WTC11 (cell line): ENCODE data around the gene ZMIZ1. TPM values are rescaled to one million over a fixed set of nuclear protein-coding genes. Genes with fewer than 3 reads are reported as not detected.

ENCODE experiments used
- ATAC-seq: fragments of 200-7000 bp; cut with Tn5 transposase; 2 replicates; pipeline ENCODE4 v1.10.0; 2021; ENCODE audit warnings: mild to moderate bottlenecking, moderate library complexity
- CTCF ChIA-PET: fragments of 300-600 bp; sonication (Branson Sonifier 250); formaldehyde crosslinking; loops from one replicate; lab custom pipeline; 2021; ENCODE audit warnings: antibody characterized with exemption; lab: Charles Lee
- POLR2A ChIA-PET: fragments of 350-600 bp; sonication (Branson Sonifier 250); formaldehyde crosslinking; loops from one replicate; lab custom pipeline; 2021; ENCODE audit warnings: antibody characterized with exemption; lab: Charles Lee
- DNase-seq: peaks from one replicate; pipeline ENCODE4 v3.0.0; 2021; ENCODE audit warnings: low spot score
- H3K27ac Mint-ChIP-seq: 2 replicates; pipeline ENCODE4 v1.8.0; 2021; ENCODE audit warnings: mixed read lengths
- H3K27me3 Mint-ChIP-seq: 2 replicates; pipeline ENCODE4 v1.8.0; 2021; ENCODE audit warnings: low read depth, mild to moderate bottlenecking, moderate library complexity, mixed read lengths
- H3K36me3 Mint-ChIP-seq: 2 replicates; pipeline ENCODE4 v1.8.0; 2021; ENCODE audit warnings: mixed read lengths
- H3K4me1 Mint-ChIP-seq: 2 replicates; pipeline ENCODE4 v1.8.0; 2022; ENCODE audit warnings: mixed read lengths
- H3K4me3 Mint-ChIP-seq: 2 replicates; pipeline ENCODE4 v1.8.0; 2021; ENCODE audit warnings: mild to moderate bottlenecking, moderate library complexity, mixed read lengths
- H3K9me3 Mint-ChIP-seq: 2 replicates; pipeline ENCODE4 v1.8.0; 2021; ENCODE audit warnings: mixed read lengths
- ATF1 ChIP-seq: sonication (generic); formaldehyde crosslinking; IDR thresholded peaks from 2 replicates; pipeline ENCODE4 v1.8.1; 2023; ENCODE audit warnings: mild to moderate bottlenecking, moderate library complexity, missing genetic modification reagents
- FOXP1 ChIP-seq: sonication (generic); formaldehyde crosslinking; IDR thresholded peaks from 2 replicates; pipeline ENCODE4 v1.8.0; 2022; ENCODE audit warnings: missing genetic modification reagents, mild to moderate bottlenecking, moderate library complexity, borderline replicate concordance
- JUN ChIP-seq: sonication (generic); formaldehyde crosslinking; IDR thresholded peaks from 2 replicates; pipeline ENCODE4 v1.8.0; 2023; ENCODE audit warnings: mild to moderate bottlenecking, missing genetic modification reagents
- KAT7 ChIP-seq: sonication (generic); formaldehyde crosslinking; IDR thresholded peaks from 2 replicates; pipeline ENCODE4 v1.8.1; 2023; ENCODE audit warnings: missing genetic modification reagents, mild to moderate bottlenecking, borderline replicate concordance
- MYBL2 ChIP-seq: sonication (generic); formaldehyde crosslinking; IDR thresholded peaks from 2 replicates; pipeline ENCODE4 v1.8.1; 2023; ENCODE audit warnings: mild to moderate bottlenecking, moderate library complexity, missing genetic modification reagents
- SMAD3 ChIP-seq: sonication (generic); formaldehyde crosslinking; IDR thresholded peaks from 2 replicates; pipeline ENCODE4 v1.8.0; 2022; ENCODE audit warnings: missing genetic modification reagents, mild to moderate bottlenecking, borderline replicate concordance
- ZBTB21 ChIP-seq: sonication (generic); formaldehyde crosslinking; IDR thresholded peaks from 2 replicates; pipeline ENCODE4 v1.8.1; 2023; ENCODE audit warnings: mild to moderate bottlenecking, missing genetic modification reagents, borderline replicate concordance
- total RNA-seq: library from RNA; stranded (reverse); gene quantifications from 3 replicates; pipeline ENCODE4 v1.2.3, GENCODE V29; 2021
- TF ChIP-seq, protein P1 (sequence below): sonication (generic); formaldehyde crosslinking; conservative IDR thresholded peaks from 2 replicates; pipeline ENCODE4 v1.8.1; 2022; ENCODE audit warnings: mild to moderate bottlenecking, missing genetic modification reagents
- TF ChIP-seq, protein P2 (sequence below): sonication (generic); formaldehyde crosslinking; IDR thresholded peaks from 2 replicates; pipeline ENCODE4 v1.8.1; 2023; ENCODE audit warnings: mild to moderate bottlenecking, missing genetic modification reagents, moderate library complexity
- TF ChIP-seq, protein P3 (sequence below): fragments of 250-450 bp; sonication (Bioruptor Pico); IDR thresholded peaks from 2 replicates; pipeline ENCODE4 v1.8.0; 2021; ENCODE audit warnings: mild to moderate bottlenecking
- TF ChIP-seq, protein P4 (sequence below): fragments of 250-450 bp; sonication (Bioruptor Pico); IDR thresholded peaks from 2 replicates; pipeline ENCODE4 v2.1.2; 2022; ENCODE audit warnings: mild to moderate bottlenecking, moderate library complexity
- TF ChIP-seq, protein P5 (sequence below): sonication (generic); formaldehyde crosslinking; IDR thresholded peaks from 2 replicates; pipeline ENCODE4 v1.8.0; 2022; ENCODE audit warnings: missing genetic modification reagents
- TF ChIP-seq, protein P6 (sequence below): fragments of 250-450 bp; sonication (Bioruptor Pico); IDR thresholded peaks from 2 replicates; pipeline ENCODE4 v1.9.0; 2021; ENCODE audit warnings: mild to moderate bottlenecking
- TF ChIP-seq, protein P7 (sequence below): sonication (generic); formaldehyde crosslinking; IDR thresholded peaks from 2 replicates; pipeline ENCODE4 v1.8.0; 2023; ENCODE audit warnings: missing genetic modification reagents
- TF ChIP-seq, protein P8 (sequence below): sonication (generic); formaldehyde crosslinking; IDR thresholded peaks from 2 replicates; pipeline ENCODE4 v1.8.1; 2022; ENCODE audit warnings: missing genetic modification reagents, borderline replicate concordance
- TF ChIP-seq, protein P9 (sequence below): fragments of 250-450 bp; sonication (Bioruptor Pico); IDR thresholded peaks from 2 replicates; pipeline ENCODE4 v1.9.0; 2021; ENCODE audit warnings: moderate library complexity, mild to moderate bottlenecking, inconsistent platforms, borderline replicate concordance
- TF ChIP-seq, protein P10 (sequence below): sonication (generic); formaldehyde crosslinking; IDR thresholded peaks from 2 replicates; pipeline ENCODE4 v1.8.0; 2022; ENCODE audit warnings: mild to moderate bottlenecking, missing genetic modification reagents
- TF ChIP-seq, protein P11 (sequence below): fragments of 250-450 bp; sonication (Bioruptor Pico); IDR thresholded peaks from 2 replicates; pipeline ENCODE4 v1.9.0; 2021; ENCODE audit warnings: mild to moderate bottlenecking, borderline replicate concordance

ZMIZ1 gene
- total RNA-seq, 1 experiment from 2014 or later = 44.4 TPM

DNA sequence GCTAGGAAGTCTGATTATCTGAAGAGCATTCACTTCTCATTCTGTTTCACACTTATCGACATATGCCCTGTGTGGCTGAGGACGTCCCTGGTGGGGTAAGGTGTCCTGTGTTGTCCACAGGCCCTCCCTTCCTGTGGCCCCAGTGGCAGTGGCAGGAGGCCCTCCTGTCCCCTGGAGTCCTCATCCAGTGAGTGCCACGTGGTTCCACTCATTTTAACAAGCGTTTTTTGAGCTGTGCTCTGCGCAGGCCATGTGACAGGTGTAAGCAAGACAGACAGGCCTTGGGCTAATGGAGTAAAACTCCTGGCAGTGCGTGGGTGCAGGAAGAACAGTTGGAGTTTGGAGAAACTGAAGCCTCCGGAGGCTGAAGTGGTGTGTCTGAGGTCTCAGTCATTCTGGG lies 239.2 kb downstream of the ZMIZ1 start:
- no peak for DNase-seq
- H3K36me3 Mint-ChIP-seq = peaks cover 20% of the 10 kb centered on the region
- H3K4me3 Mint-ChIP-seq = no peak overlapping the region
- CTCF ChIA-PET = no interaction called here
- H3K4me1 Mint-ChIP-seq = no peaks in the 10 kb centered on the region
- no peaks in the 10 kb centered on the region for H3K27me3 Mint-ChIP-seq
- no peak for ATAC-seq
- no peaks in the 10 kb centered on the region for H3K9me3 Mint-ChIP-seq
- no peak overlapping the region for H3K27ac Mint-ChIP-seq
- POLR2A ChIA-PET = no interaction called here
- TF ChIP-seq, protein P1, sequence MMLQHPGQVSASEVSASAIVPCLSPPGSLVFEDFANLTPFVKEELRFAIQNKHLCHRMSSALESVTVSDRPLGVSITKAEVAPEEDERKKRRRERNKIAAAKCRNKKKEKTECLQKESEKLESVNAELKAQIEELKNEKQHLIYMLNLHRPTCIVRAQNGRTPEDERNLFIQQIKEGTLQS (CRISPR knock-in tag) = no peak
- TF ChIP-seq FOXP1 (CRISPR knock-in tag) (no peak), KAT7 (CRISPR knock-in tag) (no peak), SMAD3 (no peak), ZBTB21 (CRISPR knock-in tag) (no peak), MYBL2 (CRISPR knock-in tag) (no peak), ATF1 (no peak), JUN (CRISPR knock-in tag) (no peak)
- TF ChIP-seq, protein P2, sequence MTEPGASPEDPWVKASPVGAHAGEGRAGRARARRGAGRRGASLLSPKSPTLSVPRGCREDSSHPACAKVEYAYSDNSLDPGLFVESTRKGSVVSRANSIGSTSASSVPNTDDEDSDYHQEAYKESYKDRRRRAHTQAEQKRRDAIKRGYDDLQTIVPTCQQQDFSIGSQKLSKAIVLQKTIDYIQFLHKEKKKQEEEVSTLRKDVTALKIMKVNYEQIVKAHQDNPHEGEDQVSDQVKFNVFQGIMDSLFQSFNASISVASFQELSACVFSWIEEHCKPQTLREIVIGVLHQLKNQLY = no peak
- TF ChIP-seq, protein P3, sequence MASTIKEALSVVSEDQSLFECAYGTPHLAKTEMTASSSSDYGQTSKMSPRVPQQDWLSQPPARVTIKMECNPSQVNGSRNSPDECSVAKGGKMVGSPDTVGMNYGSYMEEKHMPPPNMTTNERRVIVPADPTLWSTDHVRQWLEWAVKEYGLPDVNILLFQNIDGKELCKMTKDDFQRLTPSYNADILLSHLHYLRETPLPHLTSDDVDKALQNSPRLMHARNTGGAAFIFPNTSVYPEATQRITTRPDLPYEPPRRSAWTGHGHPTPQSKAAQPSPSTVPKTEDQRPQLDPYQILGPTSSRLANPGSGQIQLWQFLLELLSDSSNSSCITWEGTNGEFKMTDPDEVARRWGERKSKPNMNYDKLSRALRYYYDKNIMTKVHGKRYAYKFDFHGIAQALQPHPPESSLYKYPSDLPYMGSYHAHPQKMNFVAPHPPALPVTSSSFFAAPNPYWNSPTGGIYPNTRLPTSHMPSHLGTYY (CRISPR knock-in tag) = no peak
- TF ChIP-seq, protein P4, sequence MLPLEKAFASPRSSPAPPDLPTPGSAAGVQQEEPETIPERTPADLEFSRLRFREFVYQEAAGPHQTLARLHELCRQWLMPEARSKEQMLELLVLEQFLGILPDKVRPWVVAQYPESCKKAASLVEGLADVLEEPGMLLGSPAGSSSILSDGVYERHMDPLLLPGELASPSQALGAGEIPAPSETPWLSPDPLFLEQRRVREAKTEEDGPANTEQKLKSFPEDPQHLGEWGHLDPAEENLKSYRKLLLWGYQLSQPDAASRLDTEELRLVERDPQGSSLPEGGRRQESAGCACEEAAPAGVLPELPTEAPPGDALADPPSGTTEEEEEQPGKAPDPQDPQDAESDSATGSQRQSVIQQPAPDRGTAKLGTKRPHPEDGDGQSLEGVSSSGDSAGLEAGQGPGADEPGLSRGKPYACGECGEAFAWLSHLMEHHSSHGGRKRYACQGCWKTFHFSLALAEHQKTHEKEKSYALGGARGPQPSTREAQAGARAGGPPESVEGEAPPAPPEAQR (CRISPR knock-in tag) = no peak
- TF ChIP-seq, protein P5, sequence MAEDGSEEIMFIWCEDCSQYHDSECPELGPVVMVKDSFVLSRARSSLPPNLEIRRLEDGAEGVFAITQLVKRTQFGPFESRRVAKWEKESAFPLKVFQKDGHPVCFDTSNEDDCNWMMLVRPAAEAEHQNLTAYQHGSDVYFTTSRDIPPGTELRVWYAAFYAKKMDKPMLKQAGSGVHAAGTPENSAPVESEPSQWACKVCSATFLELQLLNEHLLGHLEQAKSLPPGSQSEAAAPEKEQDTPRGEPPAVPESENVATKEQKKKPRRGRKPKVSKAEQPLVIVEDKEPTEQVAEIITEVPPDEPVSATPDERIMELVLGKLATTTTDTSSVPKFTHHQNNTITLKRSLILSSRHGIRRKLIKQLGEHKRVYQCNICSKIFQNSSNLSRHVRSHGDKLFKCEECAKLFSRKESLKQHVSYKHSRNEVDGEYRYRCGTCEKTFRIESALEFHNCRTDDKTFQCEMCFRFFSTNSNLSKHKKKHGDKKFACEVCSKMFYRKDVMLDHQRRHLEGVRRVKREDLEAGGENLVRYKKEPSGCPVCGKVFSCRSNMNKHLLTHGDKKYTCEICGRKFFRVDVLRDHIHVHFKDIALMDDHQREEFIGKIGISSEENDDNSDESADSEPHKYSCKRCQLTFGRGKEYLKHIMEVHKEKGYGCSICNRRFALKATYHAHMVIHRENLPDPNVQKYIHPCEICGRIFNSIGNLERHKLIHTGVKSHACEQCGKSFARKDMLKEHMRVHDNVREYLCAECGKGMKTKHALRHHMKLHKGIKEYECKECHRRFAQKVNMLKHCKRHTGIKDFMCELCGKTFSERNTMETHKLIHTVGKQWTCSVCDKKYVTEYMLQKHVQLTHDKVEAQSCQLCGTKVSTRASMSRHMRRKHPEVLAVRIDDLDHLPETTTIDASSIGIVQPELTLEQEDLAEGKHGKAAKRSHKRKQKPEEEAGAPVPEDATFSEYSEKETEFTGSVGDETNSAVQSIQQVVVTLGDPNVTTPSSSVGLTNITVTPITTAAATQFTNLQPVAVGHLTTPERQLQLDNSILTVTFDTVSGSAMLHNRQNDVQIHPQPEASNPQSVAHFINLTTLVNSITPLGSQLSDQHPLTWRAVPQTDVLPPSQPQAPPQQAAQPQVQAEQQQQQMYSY (CRISPR knock-in tag) = no peak
- TF ChIP-seq, protein P6, sequence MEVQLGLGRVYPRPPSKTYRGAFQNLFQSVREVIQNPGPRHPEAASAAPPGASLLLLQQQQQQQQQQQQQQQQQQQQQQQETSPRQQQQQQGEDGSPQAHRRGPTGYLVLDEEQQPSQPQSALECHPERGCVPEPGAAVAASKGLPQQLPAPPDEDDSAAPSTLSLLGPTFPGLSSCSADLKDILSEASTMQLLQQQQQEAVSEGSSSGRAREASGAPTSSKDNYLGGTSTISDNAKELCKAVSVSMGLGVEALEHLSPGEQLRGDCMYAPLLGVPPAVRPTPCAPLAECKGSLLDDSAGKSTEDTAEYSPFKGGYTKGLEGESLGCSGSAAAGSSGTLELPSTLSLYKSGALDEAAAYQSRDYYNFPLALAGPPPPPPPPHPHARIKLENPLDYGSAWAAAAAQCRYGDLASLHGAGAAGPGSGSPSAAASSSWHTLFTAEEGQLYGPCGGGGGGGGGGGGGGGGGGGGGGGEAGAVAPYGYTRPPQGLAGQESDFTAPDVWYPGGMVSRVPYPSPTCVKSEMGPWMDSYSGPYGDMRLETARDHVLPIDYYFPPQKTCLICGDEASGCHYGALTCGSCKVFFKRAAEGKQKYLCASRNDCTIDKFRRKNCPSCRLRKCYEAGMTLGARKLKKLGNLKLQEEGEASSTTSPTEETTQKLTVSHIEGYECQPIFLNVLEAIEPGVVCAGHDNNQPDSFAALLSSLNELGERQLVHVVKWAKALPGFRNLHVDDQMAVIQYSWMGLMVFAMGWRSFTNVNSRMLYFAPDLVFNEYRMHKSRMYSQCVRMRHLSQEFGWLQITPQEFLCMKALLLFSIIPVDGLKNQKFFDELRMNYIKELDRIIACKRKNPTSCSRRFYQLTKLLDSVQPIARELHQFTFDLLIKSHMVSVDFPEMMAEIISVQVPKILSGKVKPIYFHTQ (CRISPR knock-in tag) = no peak
- TF ChIP-seq, protein P7, sequence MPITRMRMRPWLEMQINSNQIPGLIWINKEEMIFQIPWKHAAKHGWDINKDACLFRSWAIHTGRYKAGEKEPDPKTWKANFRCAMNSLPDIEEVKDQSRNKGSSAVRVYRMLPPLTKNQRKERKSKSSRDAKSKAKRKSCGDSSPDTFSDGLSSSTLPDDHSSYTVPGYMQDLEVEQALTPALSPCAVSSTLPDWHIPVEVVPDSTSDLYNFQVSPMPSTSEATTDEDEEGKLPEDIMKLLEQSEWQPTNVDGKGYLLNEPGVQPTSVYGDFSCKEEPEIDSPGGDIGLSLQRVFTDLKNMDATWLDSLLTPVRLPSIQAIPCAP (CRISPR knock-in tag) = no peak
- TF ChIP-seq, protein P8, sequence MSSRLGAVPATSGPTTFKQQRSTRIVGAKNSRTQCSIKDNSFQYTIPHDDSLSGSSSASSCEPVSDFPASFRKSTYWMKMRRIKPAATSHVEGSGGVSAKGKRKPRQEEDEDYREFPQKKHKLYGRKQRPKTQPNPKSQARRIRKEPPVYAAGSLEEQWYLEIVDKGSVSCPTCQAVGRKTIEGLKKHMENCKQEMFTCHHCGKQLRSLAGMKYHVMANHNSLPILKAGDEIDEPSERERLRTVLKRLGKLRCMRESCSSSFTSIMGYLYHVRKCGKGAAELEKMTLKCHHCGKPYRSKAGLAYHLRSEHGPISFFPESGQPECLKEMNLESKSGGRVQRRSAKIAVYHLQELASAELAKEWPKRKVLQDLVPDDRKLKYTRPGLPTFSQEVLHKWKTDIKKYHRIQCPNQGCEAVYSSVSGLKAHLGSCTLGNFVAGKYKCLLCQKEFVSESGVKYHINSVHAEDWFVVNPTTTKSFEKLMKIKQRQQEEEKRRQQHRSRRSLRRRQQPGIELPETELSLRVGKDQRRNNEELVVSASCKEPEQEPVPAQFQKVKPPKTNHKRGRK (CRISPR knock-in tag) = no peak
- TF ChIP-seq, protein P9, sequence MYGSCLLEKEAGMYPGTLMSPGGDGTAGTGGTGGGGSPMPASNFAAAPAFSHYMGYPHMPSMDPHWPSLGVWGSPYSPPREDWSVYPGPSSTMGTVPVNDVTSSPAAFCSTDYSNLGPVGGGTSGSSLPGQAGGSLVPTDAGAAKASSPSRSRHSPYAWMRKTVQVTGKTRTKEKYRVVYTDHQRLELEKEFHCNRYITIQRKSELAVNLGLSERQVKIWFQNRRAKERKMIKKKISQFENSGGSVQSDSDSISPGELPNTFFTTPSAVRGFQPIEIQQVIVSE (CRISPR knock-in tag) = no peak
- TF ChIP-seq, protein P10, sequence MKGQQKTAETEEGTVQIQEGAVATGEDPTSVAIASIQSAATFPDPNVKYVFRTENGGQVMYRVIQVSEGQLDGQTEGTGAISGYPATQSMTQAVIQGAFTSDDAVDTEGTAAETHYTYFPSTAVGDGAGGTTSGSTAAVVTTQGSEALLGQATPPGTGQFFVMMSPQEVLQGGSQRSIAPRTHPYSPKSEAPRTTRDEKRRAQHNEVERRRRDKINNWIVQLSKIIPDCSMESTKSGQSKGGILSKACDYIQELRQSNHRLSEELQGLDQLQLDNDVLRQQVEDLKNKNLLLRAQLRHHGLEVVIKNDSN (CRISPR knock-in tag) = no peak
- TF ChIP-seq, protein P11, sequence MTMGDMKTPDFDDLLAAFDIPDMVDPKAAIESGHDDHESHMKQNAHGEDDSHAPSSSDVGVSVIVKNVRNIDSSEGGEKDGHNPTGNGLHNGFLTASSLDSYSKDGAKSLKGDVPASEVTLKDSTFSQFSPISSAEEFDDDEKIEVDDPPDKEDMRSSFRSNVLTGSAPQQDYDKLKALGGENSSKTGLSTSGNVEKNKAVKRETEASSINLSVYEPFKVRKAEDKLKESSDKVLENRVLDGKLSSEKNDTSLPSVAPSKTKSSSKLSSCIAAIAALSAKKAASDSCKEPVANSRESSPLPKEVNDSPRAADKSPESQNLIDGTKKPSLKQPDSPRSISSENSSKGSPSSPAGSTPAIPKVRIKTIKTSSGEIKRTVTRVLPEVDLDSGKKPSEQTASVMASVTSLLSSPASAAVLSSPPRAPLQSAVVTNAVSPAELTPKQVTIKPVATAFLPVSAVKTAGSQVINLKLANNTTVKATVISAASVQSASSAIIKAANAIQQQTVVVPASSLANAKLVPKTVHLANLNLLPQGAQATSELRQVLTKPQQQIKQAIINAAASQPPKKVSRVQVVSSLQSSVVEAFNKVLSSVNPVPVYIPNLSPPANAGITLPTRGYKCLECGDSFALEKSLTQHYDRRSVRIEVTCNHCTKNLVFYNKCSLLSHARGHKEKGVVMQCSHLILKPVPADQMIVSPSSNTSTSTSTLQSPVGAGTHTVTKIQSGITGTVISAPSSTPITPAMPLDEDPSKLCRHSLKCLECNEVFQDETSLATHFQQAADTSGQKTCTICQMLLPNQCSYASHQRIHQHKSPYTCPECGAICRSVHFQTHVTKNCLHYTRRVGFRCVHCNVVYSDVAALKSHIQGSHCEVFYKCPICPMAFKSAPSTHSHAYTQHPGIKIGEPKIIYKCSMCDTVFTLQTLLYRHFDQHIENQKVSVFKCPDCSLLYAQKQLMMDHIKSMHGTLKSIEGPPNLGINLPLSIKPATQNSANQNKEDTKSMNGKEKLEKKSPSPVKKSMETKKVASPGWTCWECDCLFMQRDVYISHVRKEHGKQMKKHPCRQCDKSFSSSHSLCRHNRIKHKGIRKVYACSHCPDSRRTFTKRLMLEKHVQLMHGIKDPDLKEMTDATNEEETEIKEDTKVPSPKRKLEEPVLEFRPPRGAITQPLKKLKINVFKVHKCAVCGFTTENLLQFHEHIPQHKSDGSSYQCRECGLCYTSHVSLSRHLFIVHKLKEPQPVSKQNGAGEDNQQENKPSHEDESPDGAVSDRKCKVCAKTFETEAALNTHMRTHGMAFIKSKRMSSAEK (CRISPR knock-in tag) = no peak
